Measurements from ENCODE around the gene C10orf67.

- TF ChIP-seq POLR2A (IDR thresholded peaks at IDR 0.05; ENCODE audit: borderline replicate concordance, extremely low read depth, insufficient read depth, insufficient read length) (no peak), POLR2AphosphoS5 (IDR thresholded peaks at IDR 0.05; ENCODE audit: low read depth, low read length) (no peak), CTCF (IDR thresholded peaks at IDR 0.05 in 2 of 3, conservative IDR thresholded peaks at IDR 0.05 in 1 of 3; ENCODE audit: borderline replicate concordance in 1 of 3, insufficient read depth in 1 of 3, low read depth in 2 of 3, low read length in 2 of 3) (no peak), ATF3 (IDR thresholded peaks at IDR 0.05) (no peak), EZH2 (IDR thresholded peaks at IDR 0.05) (no peak), FOSL1 (IDR thresholded peaks at IDR 0.05; ENCODE audit: low read depth) (no peak), SP1 (IDR thresholded peaks at IDR 0.05; ENCODE audit: low read depth) (no peak), CEBPB (IDR thresholded peaks at IDR 0.05; ENCODE audit: low read depth) (no peak), ZFX (IDR thresholded peaks at IDR 0.05) (no peak), ZBTB33 (IDR thresholded peaks at IDR 0.05; ENCODE audit: extremely low read depth, insufficient replicate concordance, low read length) (no peak)
These were observed 143.5 kb downstream of the C10orf67 start for GRCh38 chr10:23200997-23201652.

Data from HCT116 (cell line).